Gastrocnemius medialis (tissue), 4 donors: ENCODE results near the gene ROR1. TPM values are rescaled to one million over a fixed set of nuclear protein-coding genes. Genes with fewer than 3 reads are reported as not detected.

Experiments
- ATAC-seq, 2 donors: fragments of 150-250 bp; one replicate each; pipeline ENCODE4 v1.9.1; 2016
- DNase-seq, 2 donors: peaks; one replicate each; pipeline ENCODE4 v3.0.0-alpha.2; 2019
- H3K27ac ChIP-seq, 4 donors: fragments of 200-600 bp; sonication (generic); 1 replicate in 1 of 4; 2 replicates in 3 of 4; pipeline ENCODE4 v1.5.1; 2016 to 2018; ENCODE audit warnings: mild to moderate bottlenecking in 2 of 4, moderate library complexity in 1 of 4
- H3K27me3 ChIP-seq, 3 donors: fragments of 200-600 bp; sonication (generic) in 2 of 3; 1 replicate in 1 of 3; 2 replicates in 2 of 3; pipeline versions ENCODE4 v1.5.1 to v1.6.0; 2016 to 2019; ENCODE audit warnings: mild to moderate bottlenecking in 1 of 3, moderate library complexity in 1 of 3
- H3K36me3 ChIP-seq, 2 donors: fragments of 200-600 bp; sonication (generic) in 1 of 2; one replicate each; pipeline ENCODE4 v1.5.1; 2017 to 2018
- H3K4me1 ChIP-seq, 2 donors: fragments of 200-600 bp; sonication (generic) in 1 of 2; one replicate each; pipeline ENCODE4 v1.5.1; 2016 to 2017; ENCODE audit warnings: mild to moderate bottlenecking in 2 of 2
- H3K4me3 ChIP-seq, 4 donors: fragments of 200-600 bp; sonication (generic) in 3 of 4; 1 replicate in 1 of 4; 2 replicates in 3 of 4; pipeline ENCODE4 v1.5.1; 2016 to 2019; ENCODE audit warnings: mild to moderate bottlenecking in 2 of 4
- H3K9me3 ChIP-seq, 3 donors: fragments of 200-600 bp; sonication (generic) in 2 of 3; 1 replicate in 1 of 3; 2 replicates in 2 of 3; pipeline ENCODE4 v1.5.1; 2016 to 2019
- CTCF ChIP-seq, 5 experiments: fragments of 450-650 bp in 3 of 5; fragments of 200-600 bp in 2 of 5; sonication (generic) in 2 of 5; IDR thresholded peaks in 4 of 5; conservative IDR thresholded peaks in 1 of 5; 1 replicate in 4 of 5; 2 replicates in 1 of 5; pipeline ENCODE4 v1.5.1; 2016 to 2019; ENCODE audit warnings: antibody characterized with exemption in 5 of 5, mild to moderate bottlenecking in 3 of 5, moderate library complexity in 3 of 5
- POLR2A ChIP-seq, 2 donors: fragments of 450-650 bp; IDR thresholded peaks; one replicate each; pipeline ENCODE4 v1.6.1; 2017; ENCODE audit warnings: antibody characterized with exemption in 2 of 2, mild to moderate bottlenecking in 2 of 2, moderate library complexity in 2 of 2
- in situ Hi-C, 4 donors: fragments of 200-750 bp; cut with MboI; loops; one replicate each; pipeline versions ENCODE4 v1.15.0 to v1.8.0; 2017; ENCODE audit warnings: low sequenced_read_pairs in 4 of 4
- intact Hi-C: fragments of 100-400 bp; cut with DNase I; formaldehyde crosslinking; loops from one replicate; pipeline ENCODE4 v1.15.1; 2023; ENCODE audit warnings: low total_unique reads
- total RNA-seq, 4 donors: library from RNA; depleted of rRNA; stranded (reverse); fragments of >200 nt; gene quantifications; one replicate each; pipeline versions ENCODE4 v1.1.0 to v1.2.3, GENCODE V29; 2016

The ROR1 gene
- total RNA-seq, 4 donors from 2014 or later, result 2.5 to 4.3 (median 3.6) TPM

- Histone ChIP-seq H3K4me1 (no peaks in the 10 kb centered on the region), H3K36me3 (no peaks in the 10 kb centered on the region), H3K27me3 (no peaks in the 10 kb centered on the region), H3K27ac (no peak overlapping the region), H3K4me3 (no peak overlapping the region), H3K9me3 (no peaks in the 10 kb centered on the region)
- in situ Hi-C loops (loop anchor here (5.0 to 25.0 kb wide), 8 partner anchors 200 to 522 kb away; partner anchors contain the start of gene ROR1 (in 3 of the 4)), intact Hi-C loops (loop anchor here (1.0 to 5.0 kb wide), 6 partner anchors 100 to 520 kb away; no protein-coding TSS in a partner anchor)
- TF ChIP-seq CTCF (IDR thresholded peaks at IDR 0.05 in 4 of 5, conservative IDR thresholded peaks at IDR 0.05 in 1 of 5) (peak; percentile 86 to 93 (median 88)), POLR2A (IDR thresholded peaks at IDR 0.05) (no peak)
- peak; percentile 92 to 94 for ATAC-seq
- DNase-seq, result peak; percentile 47 to 76
Observed at GRCh38 chr1:64136752-64137411, 363.1 kb downstream of the ROR1 start.

- in situ Hi-C loops (loop anchor here (5.0 to 25.0 kb wide), 8 partner anchors 200 to 523 kb away; partner anchors contain the start of gene ROR1 (in 3 of the 4)), intact Hi-C loops (loop anchor here (1.0 to 5.0 kb wide), 6 partner anchors 100 to 521 kb away; no protein-coding TSS in a partner anchor)
- H3K4me3 ChIP-seq, result no peak overlapping the region
- H3K27ac ChIP-seq, result no peak overlapping the region
- H3K27me3 ChIP-seq, result no peaks in the 10 kb centered on the region
- no peaks in the 10 kb centered on the region for H3K4me1 ChIP-seq
- DNase-seq (no peak), ATAC-seq (no peak)
- no peaks in the 10 kb centered on the region for H3K36me3 ChIP-seq
- TF ChIP-seq CTCF (IDR thresholded peaks at IDR 0.05 in 4 of 5, conservative IDR thresholded peaks at IDR 0.05 in 1 of 5), result peak in 1 of 5 experiments; percentile 2
- TF ChIP-seq POLR2A (IDR thresholded peaks at IDR 0.05), result no peak
- H3K9me3 ChIP-seq, result no peaks in the 10 kb centered on the region
Observed at GRCh38 chr1:64137412-64137803, 363.6 kb downstream of the ROR1 start.

GRCh38 chr1:64139877-64140276 lies 366.1 kb downstream of the ROR1 start:
- ATAC-seq (no peak), DNase-seq (no peak)
- TF ChIP-seq CTCF (IDR thresholded peaks at IDR 0.05 in 4 of 5, conservative IDR thresholded peaks at IDR 0.05 in 1 of 5) (no peak), POLR2A (IDR thresholded peaks at IDR 0.05) (no peak)
- no peaks in the 10 kb centered on the region for H3K4me1 ChIP-seq
- intact Hi-C loops, result loop anchor here (5.0 kb wide), 2 partner anchors 103 to 218 kb away; no protein-coding TSS in a partner anchor
- no peaks in the 10 kb centered on the region for H3K9me3 ChIP-seq
- H3K4me3 ChIP-seq, result no peak overlapping the region
- no peaks in the 10 kb centered on the region for H3K36me3 ChIP-seq
- in situ Hi-C loops, result loop anchor here (5.0 to 25.0 kb wide), 8 partner anchors 203 to 525 kb away; partner anchors contain the start of gene ROR1 (in 4 of the 4)
- H3K27me3 ChIP-seq, result no peaks in the 10 kb centered on the region
- no peak overlapping the region for H3K27ac ChIP-seq

GRCh38 chr1:64140596-64140995 lies 366.8 kb downstream of the ROR1 start:
- Histone ChIP-seq H3K36me3 (no peaks in the 10 kb centered on the region), H3K9me3 (no peaks in the 10 kb centered on the region)
- intact Hi-C loops, result no loop called here

More at GRCh38 chr1:64140596-64140995, 366.8 kb downstream of the ROR1 start:
- Histone ChIP-seq H3K27ac (no peak overlapping the region), H3K4me1 (no peaks in the 10 kb centered on the region), H3K4me3 (no peak overlapping the region), H3K27me3 (no peaks in the 10 kb centered on the region)
- ATAC-seq (no peak), DNase-seq (no peak)
- in situ Hi-C loops, result loop anchor here in 3 of 4 donors (10.0 to 25.0 kb wide), 5 partner anchors 203 to 526 kb away; partner anchors contain the start of gene ROR1 (in 2 of the 3)
- no peak for TF ChIP-seq POLR2A (IDR thresholded peaks at IDR 0.05)
- TF ChIP-seq CTCF (IDR thresholded peaks at IDR 0.05 in 4 of 5, conservative IDR thresholded peaks at IDR 0.05 in 1 of 5), result no peak
